Fibroblast of skin of right quadriceps (primary cell): ENCODE measurements around the gene UMODL1.

Source experiments
- DNase-seq: peaks from one replicate; pipeline ENCODE4 v3.0.0-alpha.2; 2013

UMODL1 gene

GRCh38 chr21:42071146-42071737 is at the start of gene UMODL1:
Gene UMODL1, plus strand, starts transcription at chr21:42071317. Its CDS starts 0 bp downstream, at chr21:42071317.
- no peak for DNase-seq

- no peak for DNase-seq
Measured at GRCh38 chr21:42021371-42022090, 49.6 kb upstream of the UMODL1 start.

- no peak for DNase-seq
Measured at GRCh38 chr21:42022091-42022430, 49.1 kb upstream of the UMODL1 start.

GRCh38 chr21:42022906-42023305 is 48.2 kb upstream of the UMODL1 start:
- no peak for DNase-seq

GRCh38 chr21:42025376-42026081 is 45.6 kb upstream of the UMODL1 start:
- peak; percentile 69 for DNase-seq

GRCh38 chr21:42026082-42026435 is 45.1 kb upstream of the UMODL1 start:
- no peak for DNase-seq

GRCh38 chr21:42027085-42027821 is 43.9 kb upstream of the UMODL1 start:
- DNase-seq, result peak; percentile 13

- DNase-seq, result no peak
Measured at GRCh38 chr21:42027822-42028765, 43.0 kb upstream of the UMODL1 start.

- no peak for DNase-seq
Measured at GRCh38 chr21:42028766-42029425, 42.2 kb upstream of the UMODL1 start.

- DNase-seq, result no peak
Measured at GRCh38 chr21:42030311-42030710, 40.8 kb upstream of the UMODL1 start.

GRCh38 chr21:42031241-42031640 is 39.9 kb upstream of the UMODL1 start:
- DNase-seq, result no peak

- DNase-seq, result no peak
Measured at GRCh38 chr21:42031816-42032215, 39.3 kb upstream of the UMODL1 start.

GRCh38 chr21:42032266-42032665 is 38.9 kb upstream of the UMODL1 start:
- no peak for DNase-seq

- DNase-seq, result no peak
Measured at GRCh38 chr21:42032968-42033367, 38.1 kb upstream of the UMODL1 start.

- DNase-seq, result no peak
Measured at GRCh38 chr21:42036313-42036712, 34.8 kb upstream of the UMODL1 start.

- no peak for DNase-seq
Measured at GRCh38 chr21:42037516-42037915, 33.6 kb upstream of the UMODL1 start.

GRCh38 chr21:42037943-42038342 is 33.2 kb upstream of the UMODL1 start:
- no peak for DNase-seq

GRCh38 chr21:42038393-42038792 is 32.7 kb upstream of the UMODL1 start:
- no peak for DNase-seq

- DNase-seq, result peak; percentile 70
Measured at GRCh38 chr21:42038826-42039425, 32.2 kb upstream of the UMODL1 start.

GRCh38 chr21:42039470-42039901 is 31.6 kb upstream of the UMODL1 start:
- DNase-seq, result peak; percentile 34

- peak; percentile 94 for DNase-seq
Measured at GRCh38 chr21:42039911-42040351, 31.2 kb upstream of the UMODL1 start.
